ENCODE results near the gene LYZL1.

DNA sequence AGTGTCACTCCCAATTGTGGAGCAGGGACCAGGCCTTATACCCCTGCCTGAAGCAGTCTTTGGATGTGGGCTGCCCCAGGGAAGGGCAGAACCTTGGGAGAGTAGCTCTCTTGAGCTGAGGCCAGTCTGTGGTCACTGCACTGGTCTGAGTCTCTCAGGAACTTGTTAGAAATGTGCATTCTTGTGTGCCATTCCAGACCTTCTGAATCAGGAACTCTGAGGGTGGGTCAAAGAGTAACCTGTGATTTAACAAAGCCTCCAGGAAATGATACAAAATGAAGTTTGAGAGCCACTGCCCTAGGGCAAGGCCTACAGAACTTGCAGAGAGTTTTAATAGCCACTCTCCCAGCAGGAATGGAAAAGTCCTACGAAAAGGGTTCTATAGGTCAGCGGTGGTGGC, 68.1 kb downstream of the LYZL1 start:
- TF ChIP-seq CTCF (IDR thresholded peaks at IDR 0.05) (no peak), EZH2 (IDR thresholded peaks at IDR 0.05; ENCODE audit: borderline replicate concordance, insufficient read depth, low read depth, low read length, poor library complexity, severe bottlenecking) (no peak)

Measured in B cell (primary cell).